HL-60 (cell line): ENCODE data around the gene DLX3.
"Not testable (repeated sequence)": the region's sequence is repeated elsewhere in the genome, so short reads cannot be mapped to it uniquely, and the experiment has no call there.

Experiments
- CTCF ChIP-seq: IDR thresholded peaks from one replicate; pipeline ENCODE4 v1.5.1; 2011; ENCODE audit warnings: low read length, control low read depth, inconsistent platforms; ENCODE audit not compliant: insufficient read depth
- GABPA ChIP-seq: IDR thresholded peaks from 2 replicates; pipeline ENCODE4 v1.6.1; 2012; ENCODE audit warnings: low read depth
- POLR2AphosphoS5 ChIP-seq: IDR thresholded peaks from 2 replicates; pipeline ENCODE4 v1.6.1; 2012; ENCODE audit warnings: low read depth
- REST ChIP-seq: IDR thresholded peaks from 2 replicates; pipeline ENCODE4 v1.6.1; 2012; ENCODE audit warnings: low read depth; ENCODE audit not compliant: insufficient replicate concordance
- SPI1 ChIP-seq: IDR thresholded peaks from 2 replicates; pipeline ENCODE4 v1.6.1; 2012; ENCODE audit warnings: low read depth, mild to moderate bottlenecking, borderline replicate concordance

DNA sequence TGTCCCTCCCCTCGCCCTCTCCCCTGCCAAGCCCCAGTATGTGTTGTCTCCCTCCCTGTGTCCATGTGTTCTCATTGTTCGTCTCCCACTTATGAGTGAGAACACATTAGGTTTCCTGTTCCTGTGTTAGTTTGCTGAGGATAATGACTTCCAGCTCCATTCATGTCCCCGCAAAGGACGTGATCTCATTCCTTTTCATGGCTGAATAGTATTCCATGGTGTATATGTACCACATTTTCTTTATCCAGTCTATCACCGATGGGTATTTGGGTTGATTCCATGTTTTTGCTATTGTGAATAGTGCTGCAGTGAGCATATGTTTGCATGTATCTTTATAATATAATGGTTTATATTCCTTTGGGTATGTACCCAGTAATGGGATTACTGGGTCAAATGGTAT is 45.5 kb upstream of the DLX3 start:
- not testable (repeated sequence) for TF ChIP-seq CTCF, GABPA, REST, POLR2AphosphoS5, SPI1
